Measurements from ENCODE around the gene ITGA3.
"Not testable (repeated sequence)": the region's sequence is repeated elsewhere in the genome, so short reads cannot be mapped to it uniquely, and the experiment has no call there.

The ITGA3 gene

GRCh38 chr17:50035945-50036344, 20.0 kb upstream of the ITGA3 start:
- no peak for DNase-seq

- no peak for DNase-seq
These were observed 19.3 kb upstream of the ITGA3 start for GRCh38 chr17:50036455-50037261.

GRCh38 chr17:50037321-50038107, 18.4 kb upstream of the ITGA3 start:
- no peak for DNase-seq

- DNase-seq, result no peak
These were observed 16.9 kb upstream of the ITGA3 start for GRCh38 chr17:50039058-50039457.

DNA sequence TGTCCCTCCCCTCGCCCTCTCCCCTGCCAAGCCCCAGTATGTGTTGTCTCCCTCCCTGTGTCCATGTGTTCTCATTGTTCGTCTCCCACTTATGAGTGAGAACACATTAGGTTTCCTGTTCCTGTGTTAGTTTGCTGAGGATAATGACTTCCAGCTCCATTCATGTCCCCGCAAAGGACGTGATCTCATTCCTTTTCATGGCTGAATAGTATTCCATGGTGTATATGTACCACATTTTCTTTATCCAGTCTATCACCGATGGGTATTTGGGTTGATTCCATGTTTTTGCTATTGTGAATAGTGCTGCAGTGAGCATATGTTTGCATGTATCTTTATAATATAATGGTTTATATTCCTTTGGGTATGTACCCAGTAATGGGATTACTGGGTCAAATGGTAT, 15.4 kb upstream of the ITGA3 start:
- not testable (repeated sequence) for DNase-seq

DNA sequence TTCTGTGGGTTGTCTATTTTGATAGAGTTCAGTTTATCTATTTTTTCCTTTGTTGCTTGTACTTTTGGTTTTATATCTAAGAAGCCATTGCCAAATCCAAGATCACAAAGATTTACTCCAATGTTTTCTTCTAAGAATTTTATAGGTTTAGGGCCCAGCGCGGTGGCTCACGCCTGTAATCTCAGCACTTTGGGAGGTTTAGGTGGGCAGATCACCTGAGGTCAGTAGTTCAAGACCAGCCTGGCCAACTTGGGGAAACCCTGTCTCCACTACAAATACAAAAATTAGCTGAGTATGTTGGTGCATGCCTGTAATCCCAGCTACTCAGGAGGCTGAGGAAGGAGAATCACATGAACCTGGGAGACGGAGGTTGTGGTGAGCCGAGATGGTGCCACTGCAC, 13.7 kb upstream of the ITGA3 start:
- DNase-seq, result no peak

GRCh38 chr17:50043290-50044148, 12.4 kb upstream of the ITGA3 start:
- no peak for DNase-seq

- no peak for DNase-seq
These were observed 11.4 kb upstream of the ITGA3 start for GRCh38 chr17:50044483-50044882.

DNA sequence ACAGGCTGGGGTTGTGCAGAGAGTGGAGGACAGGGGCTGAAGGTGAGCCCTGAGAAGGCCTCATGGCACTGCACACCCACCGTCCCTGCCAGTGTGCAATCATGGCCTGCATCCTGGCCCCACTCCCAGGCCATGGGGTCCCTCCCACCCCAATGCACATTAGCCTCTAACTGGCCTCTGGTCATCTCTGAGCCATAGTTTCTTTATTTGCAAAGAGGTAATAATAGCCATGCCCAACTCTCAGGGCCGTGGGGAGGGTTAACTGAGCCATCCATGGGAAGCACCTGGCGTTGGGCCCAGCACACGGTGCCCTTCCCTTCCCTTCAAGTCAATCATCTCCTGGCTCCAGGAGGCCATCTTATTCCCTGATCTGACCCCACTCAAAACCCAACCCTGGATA, 10.8 kb upstream of the ITGA3 start:
- no peak for DNase-seq

GRCh38 chr17:50046179-50046578, 9.7 kb upstream of the ITGA3 start:
- no peak for DNase-seq

DNA sequence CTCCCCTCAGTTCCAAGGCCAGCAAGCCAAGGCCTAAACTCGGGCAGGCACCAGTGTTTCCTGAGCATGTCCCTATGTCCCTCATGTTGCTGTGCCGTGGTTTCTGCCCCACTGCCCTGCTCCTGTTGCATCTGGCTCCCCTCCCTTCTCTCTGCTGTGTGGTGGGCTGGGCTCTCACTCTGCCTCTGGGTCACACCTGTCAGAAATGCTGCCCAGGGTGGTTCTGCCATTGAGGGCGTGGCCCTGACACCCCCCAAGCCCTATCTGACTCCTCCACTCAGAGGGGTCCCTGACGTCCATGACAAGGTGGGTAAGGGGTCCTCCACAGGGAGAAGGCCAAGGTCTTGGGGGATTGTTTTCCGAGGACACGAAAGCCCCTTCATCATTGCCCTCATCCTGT, 9.2 kb upstream of the ITGA3 start:
- no peak for DNase-seq

GRCh38 chr17:50047083-50047482, 8.8 kb upstream of the ITGA3 start:
- no peak for DNase-seq

GRCh38 chr17:50047488-50048126, 8.3 kb upstream of the ITGA3 start:
- no peak for DNase-seq

DNA sequence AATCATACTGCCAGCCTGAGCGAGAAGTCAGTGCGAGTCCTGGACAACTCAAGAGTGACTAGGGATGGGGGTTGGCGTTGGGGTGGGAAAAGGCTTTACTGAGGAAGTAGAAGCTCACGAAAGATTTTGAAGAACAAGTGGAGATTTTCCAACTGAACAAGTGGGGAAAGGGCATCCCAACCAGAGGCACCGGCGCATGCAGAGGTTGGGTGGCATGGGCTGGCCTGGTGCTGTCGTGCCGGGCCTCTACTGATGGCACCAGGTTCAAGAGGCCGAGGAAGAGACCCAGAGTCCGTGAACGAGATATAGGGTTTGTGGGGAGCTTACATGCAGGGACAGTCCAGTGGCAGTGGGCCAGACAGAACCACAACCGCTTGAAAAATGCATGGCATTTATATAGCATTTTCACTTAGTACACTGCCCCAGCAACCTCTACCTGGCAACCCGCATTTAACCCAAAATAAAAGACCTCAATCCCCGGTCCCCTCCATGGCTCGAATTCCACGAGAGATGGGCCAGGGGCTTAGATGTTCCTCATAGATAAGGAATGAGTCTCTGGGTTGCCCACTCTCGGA, 7.7 kb upstream of the ITGA3 start:
- no peak for DNase-seq

DNA sequence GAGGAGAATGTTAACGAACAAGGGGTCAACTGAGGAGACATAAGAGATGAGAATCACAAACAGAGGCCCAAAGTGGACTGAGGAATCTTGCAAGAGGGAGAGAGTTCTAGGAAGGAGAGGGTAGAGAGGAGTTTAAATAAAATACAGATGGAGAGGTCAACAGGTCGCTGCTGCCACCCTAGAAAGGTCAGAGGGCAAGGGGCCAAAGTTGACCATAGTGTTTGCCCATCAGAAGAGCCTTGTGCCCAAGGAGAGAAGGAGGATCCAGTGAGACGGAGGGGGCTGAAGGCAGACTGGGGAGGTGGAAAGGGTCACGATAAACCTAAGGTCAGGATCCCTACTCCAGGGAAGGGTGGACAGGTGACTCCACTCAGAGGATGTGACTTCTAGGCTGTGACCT, 6.9 kb upstream of the ITGA3 start:
- DNase-seq, result no peak

DNA sequence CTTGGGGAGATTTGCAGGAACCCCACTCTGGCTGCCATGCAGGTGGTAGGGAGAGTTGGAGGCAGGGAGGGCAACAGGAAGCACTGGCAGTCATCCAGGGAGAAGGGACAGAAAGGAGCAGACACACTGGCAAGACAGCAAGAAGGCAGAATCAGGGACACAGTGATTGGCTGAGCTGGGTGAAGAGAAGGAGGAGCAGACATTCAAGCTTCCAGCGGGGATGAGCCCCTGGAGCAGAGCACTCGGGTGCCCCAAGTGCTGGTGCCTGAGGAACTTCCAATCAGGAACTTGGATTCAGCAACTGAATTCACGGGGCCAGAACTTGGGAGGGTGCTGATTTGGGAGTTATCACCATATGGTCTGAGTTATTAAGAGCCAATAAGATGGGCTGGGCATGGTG, 6.3 kb upstream of the ITGA3 start:
- DNase-seq, result no peak

- no peak for DNase-seq
These were observed 5.4 kb upstream of the ITGA3 start for GRCh38 chr17:50050431-50051032.

- no peak for DNase-seq
These were observed 4.8 kb upstream of the ITGA3 start for GRCh38 chr17:50051082-50051576.

GRCh38 chr17:50051606-50052005, 4.3 kb upstream of the ITGA3 start:
- no peak for DNase-seq

DNA sequence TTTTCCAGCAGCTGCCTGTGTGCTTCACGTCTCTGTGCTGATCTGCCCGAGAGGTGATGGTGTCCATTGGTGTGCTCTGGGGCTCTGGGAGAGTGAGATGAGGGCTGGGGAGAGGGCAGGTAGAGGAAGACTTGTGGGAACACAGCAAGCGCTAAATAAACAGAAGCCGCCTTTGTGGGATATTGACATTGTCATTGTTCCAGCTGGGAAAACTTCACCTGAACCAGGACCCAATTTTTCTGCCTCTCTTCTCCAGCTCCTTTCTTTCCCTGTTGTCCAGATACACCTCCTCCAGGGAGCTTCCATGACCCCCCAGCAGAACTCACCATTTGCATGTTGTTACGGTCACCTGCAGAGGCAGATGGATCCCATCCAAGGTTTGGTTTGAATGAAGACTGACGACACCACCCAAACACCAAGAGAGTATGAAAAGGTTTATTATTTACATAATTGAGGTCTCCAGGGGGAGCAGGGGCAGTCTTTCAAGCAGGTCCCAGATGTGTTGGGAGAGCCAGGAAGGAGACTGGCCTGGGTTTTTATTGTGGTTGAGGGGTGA, 3.6 kb upstream of the ITGA3 start:
- no peak for DNase-seq

DNA sequence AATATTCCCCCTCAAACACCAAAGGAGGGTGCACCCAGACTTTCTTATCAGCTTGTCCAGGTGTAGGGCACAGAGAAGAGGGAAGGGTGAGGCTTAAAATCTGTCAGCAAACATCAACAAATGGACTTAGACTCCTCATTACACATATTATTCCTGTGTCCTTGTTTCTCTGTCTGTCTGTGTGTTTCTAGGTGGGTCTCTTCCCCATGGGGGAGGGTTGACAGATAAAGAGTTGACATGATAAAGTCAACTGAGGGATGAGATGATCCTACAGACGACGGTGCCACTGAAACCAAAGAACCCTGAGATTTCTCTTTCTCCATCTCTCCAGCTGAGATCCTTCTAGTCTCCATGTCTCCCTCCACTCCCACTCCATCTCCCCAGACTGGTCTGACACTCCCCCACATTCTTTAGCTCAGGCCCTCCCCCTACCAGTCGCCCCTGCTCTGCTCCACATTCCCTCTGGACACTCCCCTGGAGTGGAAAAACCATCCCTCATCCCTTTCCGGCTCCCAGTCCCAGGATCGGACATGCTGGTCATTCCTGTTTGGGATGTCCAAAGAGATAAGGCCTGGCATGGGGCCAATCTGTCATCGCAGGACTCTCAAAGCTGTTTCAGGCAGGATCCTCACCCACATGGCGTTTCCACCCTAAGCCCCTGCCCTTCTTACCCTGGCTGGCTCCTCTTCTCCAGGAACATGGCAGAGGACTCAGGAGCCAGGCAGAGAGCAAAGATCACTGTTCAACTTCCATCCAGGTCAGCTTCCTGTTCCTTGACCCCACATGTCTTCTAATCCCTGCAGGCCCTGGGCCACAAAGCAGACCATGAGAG, 2.9 kb upstream of the ITGA3 start:
- no peak for DNase-seq
